Mammary epithelial cell (primary cell): Measurements from ENCODE around the gene CCDC74A.
"Not testable (repeated sequence)": the region's sequence is repeated elsewhere in the genome, so short reads cannot be mapped to it uniquely, and the experiment has no call there.

ENCODE experiments used
- CTCF ChIP-seq, 2 donors: IDR thresholded peaks in 1 of 2; conservative IDR thresholded peaks in 1 of 2; 2 replicates each; pipeline ENCODE4 v1.5.1; 2011 to 2012; ENCODE audit warnings: inconsistent platforms in 2 of 2, low read length in 2 of 2, mild to moderate bottlenecking in 2 of 2, control low read depth in 1 of 2, low read depth in 1 of 2; ENCODE audit not compliant: insufficient read depth in 1 of 2; ENCODE audit errors: extremely low read depth in 1 of 2
- EZH2 ChIP-seq: IDR thresholded peaks from 2 replicates; pipeline ENCODE4 v1.6.1; 2012; ENCODE audit warnings: low read length, inconsistent platforms, borderline replicate concordance

- TF ChIP-seq CTCF (conservative IDR thresholded peaks at IDR 0.05 in 1 of 2, IDR thresholded peaks at IDR 0.05 in 1 of 2; ENCODE audit: extremely low read depth in 1 of 2, insufficient read depth in 1 of 2, low read depth in 1 of 2, low read length in 2 of 2); EZH2: not testable (repeated sequence)
Measured at GRCh38 chr2:131515235-131515634, 12.5 kb upstream of the CCDC74A start.
